Tracheal epithelial cell (primary cell): ENCODE results near the gene DEFB125. TPM values are rescaled to one million over a fixed set of nuclear protein-coding genes. Genes with fewer than 3 reads are reported as not detected.

Experiments
- total RNA-seq: library from RNA; depleted of rRNA; stranded (reverse); fragments of >200 nt; gene quantifications from 2 replicates; pipeline ENCODE4 v1.2.1, GENCODE V29; 2014

Gene DEFB125
- total RNA-seq: not detected in 2 replicates

GRCh38 chr20:87401-87800 lies at the start of gene DEFB125:
TSS of gene DEFB125 (plus strand) at chr20:87672. CDS start at chr20:87710, 38 bp downstream.

GRCh38 chr20:142290-142689 lies 54.8 kb downstream of the DEFB125 start, which contains the start of gene DEFB126:
TSS of gene DEFB126 (plus strand) at chr20:142590. CDS start at chr20:142629, 39 bp downstream.

Other genes with a start within 250 kb of the DEFB125 start
- not detected in 2 replicates for gene DEFB126, start 54.9 kb downstream of the DEFB125 start, total RNA-seq
- not detected in 2 replicates for gene DEFB127, start 69.8 kb downstream of the DEFB125 start, total RNA-seq
- gene DEFB128, start 102.0 kb downstream of the DEFB125 start, total RNA-seq: not detected in 2 replicates
- gene DEFB129, start 139.6 kb downstream of the DEFB125 start, total RNA-seq: not detected in 2 replicates
- gene DEFB132, start 170.1 kb downstream of the DEFB125 start, total RNA-seq: not detected in 2 replicates
- gene C20orf96, start 203.1 kb downstream of the DEFB125 start, total RNA-seq: 0.48 and 0.85 TPM in 2 replicates
- 6.6 and 7.5 TPM in 2 replicates for gene ZCCHC3, start 209.9 kb downstream of the DEFB125 start, total RNA-seq
- 0.96 and 1.9 TPM in 2 replicates for gene SOX12, start 237.9 kb downstream of the DEFB125 start, total RNA-seq